ENCODE results near the gene PIK3AP1. TPM values are rescaled to one million over a fixed set of nuclear protein-coding genes. Genes with fewer than 3 reads are reported as not detected.

PIK3AP1 gene
- total RNA-seq, 2 donors from 2014 or later, result 0.87 to 9.1 TPM

DNA sequence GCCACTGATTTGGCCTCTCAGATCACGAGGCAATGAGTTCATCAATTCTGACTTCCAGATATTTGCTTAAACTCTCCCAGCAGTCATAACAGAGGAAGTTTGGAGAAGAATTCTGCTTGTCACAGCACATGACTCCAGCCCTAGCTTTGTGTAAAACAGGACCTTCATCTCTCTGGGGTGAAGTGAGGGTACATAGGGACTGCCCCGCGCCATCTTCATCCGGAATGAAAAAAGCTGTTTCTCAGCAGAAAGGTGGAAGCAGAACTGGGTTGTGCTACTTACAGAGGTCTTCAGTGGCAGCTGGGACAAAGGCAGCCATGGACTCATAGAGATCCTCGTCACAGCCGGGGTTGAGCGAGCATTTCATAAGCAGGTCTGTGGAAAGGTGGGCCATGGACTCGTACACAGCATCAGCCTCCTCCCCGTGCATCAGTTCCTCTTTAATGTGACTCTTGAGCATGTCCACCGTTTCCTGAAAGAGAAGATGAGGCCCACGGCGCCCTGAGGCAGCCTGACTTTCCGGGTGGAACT lies 75.1 kb downstream of the PIK3AP1 start:
- Mint-ChIP-seq H3K27ac (peak overlapping the region in 1 of 2 donors; percentile 33), H3K36me3 (no peaks in the 10 kb centered on the region), H3K9me3 (no peaks in the 10 kb centered on the region)
- ATAC-seq (no peak), DNase-seq (ENCODE audit: low spot score in 2 of 2) (no peak)

DNA sequence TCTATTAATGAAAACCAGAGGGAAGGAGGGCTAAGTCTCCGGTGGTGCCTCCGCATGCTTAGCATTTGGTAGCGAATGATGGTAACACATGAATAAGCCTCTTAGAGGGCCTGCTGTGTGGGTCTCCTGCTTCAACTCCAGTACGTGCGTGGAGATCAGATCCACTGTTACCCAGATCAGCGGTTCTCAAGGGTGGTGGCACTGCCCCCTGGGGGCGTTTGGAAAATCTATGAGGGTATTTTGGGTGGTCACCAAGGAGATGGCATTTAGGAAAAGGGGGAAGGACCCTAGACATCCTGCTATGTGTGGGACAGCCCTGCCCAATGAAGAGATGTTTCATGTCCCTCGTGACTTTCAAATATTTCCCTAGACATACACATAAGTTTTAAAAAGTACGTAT lies 76.4 kb downstream of the PIK3AP1 start:
- no peak overlapping the region for H3K27ac Mint-ChIP-seq

DNA sequence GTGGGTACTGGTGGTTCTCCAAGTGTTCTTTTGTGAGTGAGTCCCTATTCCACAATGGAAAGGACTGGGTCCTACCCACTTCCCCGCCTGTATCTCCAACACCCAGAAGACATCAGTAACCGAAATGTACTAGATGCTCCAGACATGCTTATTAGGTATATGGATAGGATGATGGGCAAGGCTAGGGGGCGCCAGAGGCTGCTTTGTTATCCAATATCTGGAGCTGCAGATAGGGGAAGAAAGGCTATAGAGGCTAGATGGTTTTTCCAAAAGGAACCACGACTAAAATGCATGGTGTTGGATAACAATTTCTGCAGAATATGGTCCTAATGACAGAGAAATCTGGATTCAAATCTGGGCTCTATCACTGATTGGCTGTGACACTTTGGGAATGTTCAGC lies 77.3 kb downstream of the PIK3AP1 start:
- ATAC-seq (peak; percentile 74 to 78), DNase-seq (ENCODE audit: low spot score in 2 of 2) (peak in 1 of 2 donors; percentile 74)
- no peaks in the 10 kb centered on the region for H3K36me3 Mint-ChIP-seq
- H3K9me3 Mint-ChIP-seq, result no peaks in the 10 kb centered on the region
- no peak overlapping the region for H3K27ac Mint-ChIP-seq

More for the DNA sequence above, 76.4 kb downstream of the PIK3AP1 start:
- Mint-ChIP-seq H3K9me3 (no peaks in the 10 kb centered on the region), H3K36me3 (no peaks in the 10 kb centered on the region)
- DNase-seq (ENCODE audit: low spot score in 2 of 2), result no peak
- ATAC-seq, result no peak

DNA sequence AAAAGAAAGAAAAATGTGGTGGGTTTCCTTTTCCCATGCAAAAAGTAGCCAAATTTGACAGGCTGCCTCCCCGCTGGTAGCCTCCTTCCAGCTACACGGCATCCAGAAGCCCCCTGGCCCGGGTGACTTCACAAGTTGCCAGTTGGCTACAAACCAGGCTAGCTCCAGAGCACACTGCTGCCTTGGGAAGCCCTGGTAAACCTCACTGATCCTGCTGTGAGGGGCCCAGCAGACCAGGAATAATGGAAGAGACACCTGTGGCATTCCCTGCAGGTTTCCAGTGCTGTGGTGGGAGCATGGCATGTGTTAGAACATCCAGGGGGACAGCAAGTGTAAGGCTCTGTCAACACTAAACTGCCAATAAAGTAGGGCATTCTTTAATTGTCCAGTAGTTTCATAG lies 77.8 kb downstream of the PIK3AP1 start:
- no peak overlapping the region for H3K27ac Mint-ChIP-seq
- no peaks in the 10 kb centered on the region for H3K36me3 Mint-ChIP-seq
- peak in 1 of 2 donors; percentile 27 for ATAC-seq
- DNase-seq (ENCODE audit: low spot score in 2 of 2), result no peak
- no peaks in the 10 kb centered on the region for H3K9me3 Mint-ChIP-seq

DNA sequence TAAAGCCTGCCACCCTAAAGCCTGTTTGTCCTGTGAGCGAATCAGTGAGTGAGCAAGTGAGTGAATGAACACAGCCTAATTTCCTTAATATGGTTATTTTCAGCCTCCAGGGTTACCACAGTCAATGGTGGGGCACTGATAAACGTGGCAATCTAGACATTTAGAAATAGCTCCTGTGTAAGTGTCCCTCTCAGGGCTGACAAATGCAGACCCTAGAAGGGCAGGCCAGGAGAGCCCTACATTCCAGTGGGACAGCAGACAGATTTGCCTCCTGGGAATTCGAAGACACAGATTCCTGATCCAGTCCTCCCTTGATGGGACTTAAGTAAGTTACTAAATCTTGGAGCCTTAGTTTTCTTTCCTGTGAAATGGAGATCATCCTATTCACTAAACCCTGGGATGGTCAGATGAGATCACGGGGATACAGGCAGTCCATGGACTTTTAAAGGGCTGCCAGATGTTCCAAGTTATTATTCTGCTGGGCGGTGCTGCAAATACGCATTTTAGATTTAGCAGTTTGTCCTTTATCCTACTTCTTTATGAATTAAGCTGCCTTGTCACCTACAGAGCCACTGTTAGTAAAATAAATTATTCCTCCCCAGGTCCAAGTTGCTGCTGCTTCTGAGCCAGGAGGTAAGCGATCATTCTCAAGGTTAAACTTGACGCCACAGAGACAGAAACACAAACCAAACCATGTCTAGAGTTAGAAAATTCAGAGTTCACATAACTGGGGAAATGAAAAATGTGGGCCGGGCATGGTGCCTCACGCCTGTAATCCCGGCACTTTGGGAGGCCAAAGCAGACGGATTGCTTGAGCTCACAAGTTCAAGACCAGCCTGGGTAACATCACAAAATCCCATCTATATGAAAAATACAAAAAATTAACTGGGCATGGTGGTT lies 78.7 kb downstream of the PIK3AP1 start:
- DNase-seq (ENCODE audit: low spot score in 2 of 2) (no peak), ATAC-seq (no peak)
- Mint-ChIP-seq H3K9me3 (no peaks in the 10 kb centered on the region), H3K36me3 (no peaks in the 10 kb centered on the region), H3K27ac (no peak overlapping the region)

DNA sequence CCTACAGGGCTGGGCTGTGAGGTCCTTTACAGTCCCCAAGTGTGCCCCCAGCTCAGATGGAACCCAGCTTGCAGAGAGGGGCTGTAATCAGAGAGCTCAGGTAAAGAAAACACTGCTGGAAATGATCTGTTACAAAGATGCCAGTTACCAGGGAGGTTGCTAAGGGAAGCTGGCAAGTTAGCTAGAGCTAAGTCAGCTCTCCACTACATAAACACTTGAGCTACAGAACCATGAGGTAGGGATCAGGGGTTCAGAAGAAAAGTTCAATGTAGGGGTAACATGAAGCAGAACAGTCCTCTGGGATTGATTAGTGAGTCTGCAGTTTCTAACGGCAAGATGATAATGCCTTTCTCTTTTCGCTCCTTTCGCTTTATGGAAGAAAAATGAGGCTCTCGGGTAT lies 80.4 kb downstream of the PIK3AP1 start:
- DNase-seq (ENCODE audit: low spot score in 2 of 2), result no peak
- H3K36me3 Mint-ChIP-seq, result no peaks in the 10 kb centered on the region
- H3K9me3 Mint-ChIP-seq, result no peaks in the 10 kb centered on the region
- ATAC-seq, result no peak
- H3K27ac Mint-ChIP-seq, result no peak overlapping the region

DNA sequence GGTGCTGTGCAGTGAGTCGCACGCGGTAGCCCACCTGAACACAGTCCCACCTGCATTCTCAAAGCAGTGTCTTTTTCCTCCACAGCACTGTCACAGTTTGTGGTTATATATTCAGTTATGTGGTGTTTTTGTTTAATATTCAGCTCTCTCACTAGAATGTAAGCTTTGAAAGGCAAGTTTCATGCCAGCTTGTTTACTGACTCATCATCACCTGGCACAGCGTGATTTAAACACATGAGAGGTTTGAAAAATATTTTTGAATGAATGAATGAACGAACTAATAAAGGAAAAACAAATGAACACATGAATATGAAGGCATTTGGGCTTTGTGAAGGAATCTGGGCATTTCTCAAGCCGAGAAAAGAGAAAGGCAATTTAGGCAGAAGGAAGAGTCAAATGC lies 81.6 kb downstream of the PIK3AP1 start:
- ATAC-seq (no peak), DNase-seq (ENCODE audit: low spot score in 2 of 2) (no peak)
- Mint-ChIP-seq H3K36me3 (no peaks in the 10 kb centered on the region), H3K27ac (no peak overlapping the region), H3K9me3 (no peaks in the 10 kb centered on the region)

DNA sequence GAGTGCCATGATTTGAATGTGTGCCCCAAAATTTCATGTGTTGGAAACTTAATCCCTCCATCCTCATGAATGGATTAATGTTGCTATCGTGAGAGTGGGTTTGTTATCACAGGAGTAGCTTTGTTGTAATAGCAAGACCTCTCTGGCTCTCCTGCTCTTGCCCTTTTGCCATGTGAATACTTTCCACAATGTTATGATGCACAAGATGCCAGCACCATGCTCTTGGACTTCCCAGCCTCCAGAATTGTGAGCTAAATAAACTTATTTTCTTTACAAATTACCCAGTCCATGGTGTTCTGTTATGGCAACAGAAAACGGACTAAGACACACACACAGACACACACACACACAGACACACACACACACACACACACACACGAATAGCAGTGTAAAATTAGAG lies 82.2 kb downstream of the PIK3AP1 start:
- no peak for ATAC-seq
- H3K36me3 Mint-ChIP-seq, result no peaks in the 10 kb centered on the region
- H3K9me3 Mint-ChIP-seq, result no peaks in the 10 kb centered on the region
- no peak for DNase-seq (ENCODE audit: low spot score in 2 of 2)
- no peak overlapping the region for H3K27ac Mint-ChIP-seq

DNA sequence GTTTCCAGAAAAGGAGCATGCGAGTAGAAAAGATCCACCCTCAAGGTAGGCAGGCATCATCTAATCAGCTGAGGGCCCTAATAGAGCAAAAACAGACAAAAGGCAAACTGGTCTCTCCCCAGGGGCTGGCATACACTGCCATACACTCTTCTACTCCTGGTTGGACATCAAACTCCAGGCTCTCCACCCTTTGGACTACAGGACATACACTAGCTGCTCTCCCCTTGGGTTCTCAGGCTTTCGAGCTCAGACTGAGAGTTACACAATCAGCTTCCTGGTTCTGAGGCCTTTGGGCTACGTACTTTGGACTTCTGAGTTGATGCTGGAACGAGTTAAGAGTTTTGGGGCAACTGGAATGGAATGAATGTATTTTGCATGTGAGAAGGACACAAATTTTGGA lies 82.6 kb downstream of the PIK3AP1 start:
- no peak overlapping the region for H3K27ac Mint-ChIP-seq
- no peaks in the 10 kb centered on the region for H3K36me3 Mint-ChIP-seq
- no peak for DNase-seq (ENCODE audit: low spot score in 2 of 2)
- H3K9me3 Mint-ChIP-seq, result no peaks in the 10 kb centered on the region
- no peak for ATAC-seq

DNA sequence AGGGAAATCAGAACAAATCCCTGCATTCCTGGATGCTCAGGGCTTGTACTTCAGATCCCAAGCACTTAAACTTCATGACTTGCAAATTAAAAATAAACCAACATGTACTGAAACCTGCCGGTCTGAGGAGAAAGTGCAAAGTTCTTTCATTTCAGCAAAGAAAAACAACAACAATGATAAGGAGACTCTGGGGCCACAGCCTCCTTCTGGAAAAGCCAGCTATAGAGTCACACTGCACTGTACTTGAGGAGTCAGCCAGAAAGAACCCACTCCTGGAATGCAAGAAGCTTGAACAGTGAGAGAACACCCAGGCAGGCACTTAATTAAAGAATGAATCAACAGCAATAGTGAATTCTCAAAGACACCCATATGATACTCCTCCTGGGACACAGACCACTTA lies 83.8 kb downstream of the PIK3AP1 start:
- Mint-ChIP-seq H3K27ac (no peak overlapping the region), H3K36me3 (no peaks in the 10 kb centered on the region), H3K9me3 (no peaks in the 10 kb centered on the region)
- DNase-seq (ENCODE audit: low spot score in 2 of 2), result no peak
- ATAC-seq, result no peak

DNA sequence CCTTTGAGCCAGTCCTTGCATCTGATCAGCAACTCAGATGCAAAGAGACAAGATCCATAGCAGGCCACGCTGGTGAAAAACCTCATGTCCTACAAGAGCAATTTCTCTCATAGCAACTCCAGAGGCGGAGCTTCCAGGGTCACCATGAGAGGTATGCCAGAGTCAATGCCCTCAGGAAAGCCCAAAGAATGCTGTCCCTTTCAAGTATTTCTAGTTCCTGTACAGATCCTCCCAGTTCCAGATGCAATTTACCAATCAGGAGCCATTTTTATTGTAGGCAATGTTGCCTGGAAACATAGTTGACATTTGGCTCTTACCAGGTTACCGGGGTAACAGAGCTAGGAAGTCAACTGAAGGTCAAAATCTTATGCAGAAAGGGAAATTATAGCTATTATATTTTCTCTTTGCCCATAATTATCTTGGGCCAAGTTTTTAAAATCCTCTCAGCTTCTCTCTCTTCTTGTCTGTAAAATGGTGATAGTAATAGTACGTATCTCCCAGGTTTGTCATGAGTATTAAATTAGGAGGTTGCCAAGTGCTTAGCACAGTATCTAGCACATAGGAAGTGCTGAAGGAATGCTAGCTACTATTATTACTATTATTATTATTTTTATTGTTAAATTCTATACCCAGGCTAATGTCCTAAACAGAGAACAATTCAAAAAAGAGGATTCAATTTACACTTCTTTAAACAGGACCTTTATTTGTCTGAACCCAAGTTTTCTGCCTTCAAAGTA lies 87.2 kb downstream of the PIK3AP1 start:
- no peak for ATAC-seq
- no peaks in the 10 kb centered on the region for H3K9me3 Mint-ChIP-seq
- no peak for DNase-seq (ENCODE audit: low spot score in 2 of 2)
- H3K27ac Mint-ChIP-seq, result no peak overlapping the region
- H3K36me3 Mint-ChIP-seq, result no peaks in the 10 kb centered on the region

DNA sequence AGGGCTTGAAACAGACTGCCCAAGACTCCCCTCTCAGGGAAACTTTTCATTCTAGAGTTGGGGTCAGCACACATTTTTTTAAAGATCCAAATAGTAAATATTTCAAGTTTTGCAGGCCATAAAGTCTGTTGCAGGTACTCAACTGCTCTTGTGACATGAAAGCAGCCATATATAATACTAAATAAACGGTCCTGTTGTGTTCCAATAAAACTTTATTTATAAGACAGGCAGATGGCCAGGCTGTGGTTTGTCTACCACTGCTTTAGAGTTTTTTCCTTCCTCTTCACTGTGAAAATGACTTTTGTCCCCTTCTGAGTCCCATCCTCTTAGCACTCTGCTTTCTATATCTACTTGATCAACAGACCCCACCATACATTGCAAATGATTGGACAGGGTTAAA lies 93.0 kb downstream of the PIK3AP1 start:
- H3K36me3 Mint-ChIP-seq, result no peaks in the 10 kb centered on the region
- H3K9me3 Mint-ChIP-seq, result no peaks in the 10 kb centered on the region
- DNase-seq (ENCODE audit: low spot score in 2 of 2) (no peak), ATAC-seq (no peak)
- H3K27ac Mint-ChIP-seq, result no peak overlapping the region

DNA sequence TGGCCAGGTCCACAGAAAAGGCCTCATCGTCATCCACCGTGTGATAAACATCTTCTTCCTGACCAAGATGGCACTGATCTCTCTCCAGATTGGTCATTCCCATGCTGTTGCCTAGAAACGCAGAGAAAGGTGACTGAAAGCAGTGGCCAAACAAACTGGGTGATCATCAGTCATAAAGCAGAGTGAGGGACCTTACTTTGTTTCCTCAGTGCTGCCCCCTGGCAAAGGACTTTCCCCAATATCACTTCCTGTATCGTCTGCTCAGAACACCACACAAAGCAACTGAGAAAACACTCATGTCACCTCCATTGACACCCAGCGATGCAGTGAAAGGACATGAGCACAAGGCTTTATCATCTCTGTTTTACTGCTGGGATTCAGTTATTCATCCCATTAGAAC lies 93.5 kb downstream of the PIK3AP1 start:
- Mint-ChIP-seq H3K27ac (no peak overlapping the region), H3K9me3 (no peaks in the 10 kb centered on the region), H3K36me3 (no peaks in the 10 kb centered on the region)
- ATAC-seq (no peak), DNase-seq (ENCODE audit: low spot score in 2 of 2) (no peak)

DNA sequence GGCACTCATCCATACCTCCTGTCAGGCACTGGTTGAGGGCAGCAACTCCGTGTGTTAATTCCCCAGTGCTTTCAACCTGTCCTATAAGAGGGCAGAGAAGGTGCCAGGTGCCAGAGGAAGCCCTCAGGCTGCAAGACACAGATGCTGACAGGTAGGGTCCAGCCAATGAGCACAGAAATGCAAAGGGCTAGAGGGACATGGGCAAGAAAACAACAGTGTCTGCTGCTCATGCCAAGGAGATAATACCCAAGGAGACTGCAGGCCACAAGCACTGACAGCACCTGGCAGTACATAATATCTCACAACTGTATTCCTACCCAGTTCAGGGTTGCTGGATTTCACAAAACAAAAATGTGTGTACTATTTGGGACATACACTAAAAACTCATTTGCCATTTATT lies 95.1 kb downstream of the PIK3AP1 start:
- no peak for ATAC-seq
- H3K27ac Mint-ChIP-seq, result no peak overlapping the region
- no peaks in the 10 kb centered on the region for H3K9me3 Mint-ChIP-seq
- DNase-seq (ENCODE audit: low spot score in 2 of 2), result no peak
- H3K36me3 Mint-ChIP-seq, result no peaks in the 10 kb centered on the region

DNA sequence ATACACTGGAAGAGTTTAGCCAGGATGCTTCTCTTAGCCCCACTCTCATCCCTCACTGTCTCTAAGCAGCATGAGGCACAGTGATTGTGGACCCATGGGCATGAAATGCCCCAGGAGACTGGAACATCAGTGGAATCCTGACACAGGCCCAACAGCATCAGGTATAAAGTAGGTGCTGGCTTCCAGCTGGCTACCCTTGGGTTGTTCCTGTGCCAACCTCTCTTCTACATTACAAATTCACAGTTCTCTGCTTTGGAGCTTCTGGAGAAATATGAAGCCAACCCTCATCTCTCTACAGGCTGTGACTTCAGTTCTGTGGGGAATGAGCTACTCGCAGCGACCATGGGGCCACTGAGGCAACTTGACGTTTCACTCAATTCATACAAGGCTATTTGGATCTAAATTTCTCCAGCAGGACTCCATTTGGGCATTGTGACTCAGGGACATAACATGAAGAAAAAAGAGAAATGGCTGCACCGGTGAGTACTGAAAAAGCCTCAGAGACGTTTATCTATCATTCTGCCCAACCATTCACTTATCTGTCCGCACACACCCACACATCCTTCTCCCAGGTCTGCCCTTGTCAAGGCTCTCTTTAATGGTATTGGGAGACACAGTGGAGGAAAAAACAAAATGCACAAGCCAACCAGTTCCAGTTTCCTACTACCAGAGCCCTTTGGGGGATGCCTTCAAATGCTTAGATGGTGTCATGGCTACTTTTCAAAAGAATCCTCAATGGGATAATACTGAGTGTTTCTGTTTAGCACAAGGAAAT lies 98.1 kb downstream of the PIK3AP1 start:
- H3K9me3 Mint-ChIP-seq, result no peaks in the 10 kb centered on the region
- ATAC-seq (no peak), DNase-seq (ENCODE audit: low spot score in 2 of 2) (no peak)
- no peaks in the 10 kb centered on the region for H3K36me3 Mint-ChIP-seq
- H3K27ac Mint-ChIP-seq, result no peak overlapping the region

DNA sequence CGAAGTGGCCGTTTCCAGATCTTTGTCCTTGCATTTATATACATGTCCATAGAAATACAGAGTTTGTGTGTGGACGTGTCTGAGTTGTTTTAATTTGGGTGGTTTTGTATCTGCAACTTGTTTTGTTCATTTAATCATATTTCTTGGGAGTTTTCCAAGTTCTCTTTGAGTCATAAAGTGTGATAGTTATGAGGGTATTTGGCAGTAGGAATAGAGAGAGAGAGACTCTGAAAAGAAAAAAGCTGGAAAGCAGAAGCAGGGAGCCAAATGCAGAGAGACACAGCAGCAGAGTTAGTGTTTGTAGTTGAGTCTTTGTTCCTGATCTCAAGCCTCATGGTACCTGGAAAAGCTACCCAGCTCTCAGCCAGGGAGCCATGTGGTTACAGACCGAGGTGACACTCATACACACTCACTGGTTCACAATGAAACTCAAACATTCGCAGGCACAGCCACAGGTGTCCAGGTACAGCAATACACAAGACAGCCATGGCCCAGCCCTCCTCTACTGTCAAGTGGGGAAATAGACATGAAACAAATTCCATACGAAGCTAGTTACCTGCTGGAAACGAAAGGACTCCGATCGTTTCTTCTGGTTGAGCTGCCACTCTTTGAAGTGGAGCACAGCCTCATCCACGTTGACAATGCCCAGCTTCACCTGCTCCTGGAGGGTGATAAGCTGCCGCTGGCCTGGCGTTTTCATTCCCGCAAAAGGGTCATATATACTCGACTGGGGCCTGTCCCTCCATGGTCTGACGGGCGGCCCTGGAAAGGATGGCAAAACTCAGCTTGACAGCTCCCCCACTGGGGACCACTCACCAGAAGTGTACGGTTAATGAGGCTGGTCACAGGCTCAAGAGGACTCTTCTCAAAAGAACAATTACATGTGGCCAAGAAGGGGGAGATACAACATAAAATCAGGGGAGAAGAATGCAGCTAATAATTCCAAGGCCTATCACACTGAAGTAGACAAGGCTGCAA lies 100.2 kb downstream of the PIK3AP1 start:
- H3K27ac Mint-ChIP-seq, result no peak overlapping the region
- no peaks in the 10 kb centered on the region for H3K9me3 Mint-ChIP-seq

More for the DNA sequence above, 100.2 kb downstream of the PIK3AP1 start:
- no peaks in the 10 kb centered on the region for H3K36me3 Mint-ChIP-seq
- no peak for ATAC-seq
- no peak for DNase-seq (ENCODE audit: low spot score in 2 of 2)

All from activated naive CD4-positive, alpha-beta T cell treated with anti-CD3 and anti-CD28 coated beads, Interleukin-2, amount 50 U/mL, for 72 hours (primary cell).